GM21576 (cell line): ENCODE results near the gene MAMSTR.
A peak's percentile ranks its signal among the peaks of the same experiment; 100 is the strongest.

ENCODE experiments used
- ATAC-seq: cut with Tn5 transposase; IDR thresholded peaks from one replicate; pipeline ENCODE4 v1.9.1; 2021; ENCODE audit warnings: mild to moderate bottlenecking, moderate library complexity; ENCODE audit not compliant: unreplicated experiment

Gene MAMSTR

GRCh38 chr19:48746738-48747575 lies 27.4 kb upstream of the MAMSTR start, which contains the start of gene IZUMO1:
TSS of gene IZUMO1 (minus strand) at chr19:48746909. CDS start at chr19:48745859, 1,050 bp downstream.
- ATAC-seq: no peak

GRCh38 chr19:48746110-48746509 lies 26.6 kb upstream of the MAMSTR start:
- ATAC-seq: no peak

GRCh38 chr19:48745208-48745995 lies 25.9 kb upstream of the MAMSTR start:
- ATAC-seq: no peak

- no peak for ATAC-seq
Measured at GRCh38 chr19:48742096-48742495, 22.6 kb upstream of the MAMSTR start.

GRCh38 chr19:48741129-48741999 lies 21.8 kb upstream of the MAMSTR start:
- no peak for ATAC-seq

- no peak for ATAC-seq
Measured at GRCh38 chr19:48740164-48740972, 20.8 kb upstream of the MAMSTR start, which contains the start of gene RASIP1. TSS of gene RASIP1 (minus strand) at chr19:48740610. CDS start at chr19:48740282, 328 bp downstream.

- no peak for ATAC-seq
Measured at GRCh38 chr19:48739404-48740163, 20.1 kb upstream of the MAMSTR start.

GRCh38 chr19:48738557-48739403 lies 19.3 kb upstream of the MAMSTR start:
- ATAC-seq: peak; percentile 77

- no peak for ATAC-seq
Measured at GRCh38 chr19:48737360-48737998, 18.0 kb upstream of the MAMSTR start.

GRCh38 chr19:48735031-48735615 lies 15.6 kb upstream of the MAMSTR start:
- ATAC-seq: no peak

DNA sequence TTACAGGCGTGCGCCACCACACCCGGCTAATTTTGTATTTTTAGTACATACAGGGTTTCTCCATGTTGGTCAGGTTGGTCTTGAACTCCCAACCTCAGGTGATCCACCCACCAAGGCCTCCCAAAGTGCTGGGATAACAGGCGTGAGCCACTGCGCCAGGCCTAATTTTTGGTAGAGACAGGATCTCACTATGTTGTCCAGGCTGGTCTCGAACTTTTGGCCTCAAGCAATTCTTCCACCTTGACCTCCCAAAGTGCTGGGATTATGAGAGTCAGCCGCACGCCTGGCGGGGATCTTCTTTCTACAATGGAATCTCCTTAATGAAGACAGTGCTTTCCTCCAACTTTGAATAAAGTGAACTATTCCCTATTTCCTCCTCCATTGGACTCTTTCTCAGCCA lies 15.1 kb upstream of the MAMSTR start:
- ATAC-seq: no peak

DNA sequence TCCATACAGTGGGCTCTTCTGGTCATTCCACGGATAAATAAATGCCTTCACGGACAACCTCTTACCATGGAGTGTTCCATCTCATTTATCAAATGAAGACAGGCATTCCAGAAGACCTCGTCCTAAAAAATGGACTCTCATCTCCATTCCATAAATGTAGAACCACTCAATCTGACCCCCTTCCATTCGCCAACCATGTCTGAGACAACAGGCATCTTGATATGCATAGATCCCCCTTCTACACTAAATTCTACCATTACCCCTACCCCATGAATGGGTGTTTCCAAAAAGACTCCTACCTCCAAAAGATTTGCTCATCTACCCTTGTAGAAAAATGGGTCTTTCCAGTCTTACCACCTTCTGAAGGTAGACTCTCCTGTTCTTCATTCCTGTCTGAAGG lies 11.9 kb upstream of the MAMSTR start:
- no peak for ATAC-seq

DNA sequence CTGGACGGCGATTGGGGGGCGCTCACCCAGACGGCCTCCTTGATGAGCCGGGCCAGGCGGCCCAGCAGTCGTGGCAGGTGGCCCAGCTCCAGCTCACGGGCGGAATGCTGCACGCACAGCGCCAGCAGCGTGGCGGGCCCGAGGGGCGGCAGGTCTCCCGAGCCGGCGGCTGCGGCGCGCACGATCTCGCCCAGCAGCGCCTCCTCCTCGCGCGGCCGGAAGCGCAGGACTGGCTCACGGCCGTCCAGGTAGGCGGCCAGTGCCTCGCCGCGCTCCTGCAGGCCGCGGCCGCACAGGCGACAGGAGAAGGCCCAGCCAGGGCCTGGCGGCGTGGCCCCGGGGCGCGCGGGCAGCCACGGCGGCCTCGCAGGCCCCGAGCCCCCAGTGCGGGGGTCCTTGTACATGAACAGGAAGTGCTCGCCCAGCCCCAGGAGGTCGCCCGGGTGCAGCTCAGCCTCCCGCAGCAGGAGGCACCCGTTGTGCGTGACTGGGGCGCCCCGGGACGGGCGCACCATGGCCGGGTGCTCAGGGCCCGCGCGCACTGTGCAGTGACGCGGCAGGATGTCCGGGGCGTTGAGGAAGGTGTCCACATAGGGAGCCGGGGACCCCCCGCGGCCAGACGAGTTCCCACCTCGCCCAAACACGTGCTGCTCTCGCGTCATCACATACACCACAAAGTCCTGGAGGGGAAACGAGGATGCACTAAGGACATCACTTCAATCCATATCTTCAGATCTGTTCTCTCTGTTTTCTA lies 9.6 kb upstream of the MAMSTR start:
- no peak for ATAC-seq

- no peak for ATAC-seq
Measured at GRCh38 chr19:48726556-48726955, 7.0 kb upstream of the MAMSTR start.

GRCh38 chr19:48724796-48725753 lies 5.5 kb upstream of the MAMSTR start:
- no peak for ATAC-seq
